Ovary (tissue), 3 donors: ENCODE measurements around the gene ETS1.

ENCODE experiments used
- CTCF ChIP-seq, 3 donors: fragments of 450-650 bp in 2 of 3; fragments of 200-600 bp in 1 of 3; IDR thresholded peaks; one replicate each; pipeline versions ENCODE4 v1.5.1 to v1.8.0; 2016 to 2022; ENCODE audit warnings: antibody characterized with exemption in 3 of 3, mild to moderate bottlenecking in 1 of 3
- EP300 ChIP-seq: sonication (generic); formaldehyde crosslinking; IDR thresholded peaks from one replicate; pipeline ENCODE4 v1.6.1; 2017; ENCODE audit warnings: antibody characterized with exemption
- POLR2A ChIP-seq: fragments of 450-650 bp; IDR thresholded peaks from one replicate; pipeline ENCODE4 v1.6.1; 2017; ENCODE audit warnings: antibody characterized with exemption, mild to moderate bottlenecking, moderate library complexity
- donor health status: DM: no; HTN: no; CAD: no.

GRCh38 chr11:128520206-128520887 is 67.0 kb downstream of the ETS1 start:
- TF ChIP-seq CTCF (IDR thresholded peaks at IDR 0.05) = no peak
- TF ChIP-seq EP300 = no peak
- TF ChIP-seq POLR2A = no peak
